GM13977 (cell line): Measurements from ENCODE around the gene LMNA.
"Not testable (repeated sequence)": the region's sequence is repeated elsewhere in the genome, so short reads cannot be mapped to it uniquely, and the experiment has no call there.

Experiments used
- DNase-seq: peaks from one replicate; pipeline ENCODE4 v3.0.0; 2012; ENCODE audit warnings: low spot score
- CTCF ChIP-seq: IDR thresholded peaks from 2 replicates; pipeline ENCODE4 v1.5.1; 2012; ENCODE audit warnings: mild to moderate bottlenecking, control low read depth; ENCODE audit not compliant: insufficient read depth; ENCODE audit errors: extremely low read depth, missing control alignments
- in situ Hi-C: fragments of 300-500 bp; cut with MboI; formaldehyde crosslinking; loops from one replicate; pipeline ENCODE4 v1.12.0; 2022; ENCODE audit warnings: low sequenced_read_pairs, low pct_unique_long_range_greater_than_20kb, mixed read lengths, inconsistent platforms; ENCODE audit not compliant: unreplicated experiment

The LMNA gene

GRCh38 chr1:156114101-156114918 lies at the start of gene LMNA:
Gene LMNA (plus strand): TSS chr1:156114711. CDS start chr1:156114919, 208 bp downstream.
- in situ Hi-C loops, result no loop called here
- peak; percentile 85 for DNase-seq
- TF ChIP-seq CTCF, result no peak

DNA sequence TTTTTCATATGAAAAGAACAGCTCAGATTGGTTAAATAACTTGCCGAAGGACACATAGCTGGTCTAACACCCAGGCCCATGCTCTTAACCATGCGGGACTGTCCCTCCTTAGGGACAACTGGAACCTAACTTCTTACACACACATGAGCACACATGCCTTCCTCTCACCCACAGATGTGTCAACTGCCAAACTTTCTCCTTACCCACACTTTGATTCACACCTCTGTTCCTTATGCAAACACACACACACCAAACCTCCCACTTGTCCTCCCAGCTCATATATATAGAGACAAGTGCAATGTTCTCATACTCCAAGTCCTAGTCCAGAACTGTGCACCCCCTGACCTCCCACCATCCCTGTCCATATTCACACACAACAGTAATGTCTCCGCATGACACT lies 49.3 kb upstream of the LMNA start:
- DNase-seq, result no peak
- TF ChIP-seq CTCF, result no peak
- in situ Hi-C loops, result no loop called here

DNA sequence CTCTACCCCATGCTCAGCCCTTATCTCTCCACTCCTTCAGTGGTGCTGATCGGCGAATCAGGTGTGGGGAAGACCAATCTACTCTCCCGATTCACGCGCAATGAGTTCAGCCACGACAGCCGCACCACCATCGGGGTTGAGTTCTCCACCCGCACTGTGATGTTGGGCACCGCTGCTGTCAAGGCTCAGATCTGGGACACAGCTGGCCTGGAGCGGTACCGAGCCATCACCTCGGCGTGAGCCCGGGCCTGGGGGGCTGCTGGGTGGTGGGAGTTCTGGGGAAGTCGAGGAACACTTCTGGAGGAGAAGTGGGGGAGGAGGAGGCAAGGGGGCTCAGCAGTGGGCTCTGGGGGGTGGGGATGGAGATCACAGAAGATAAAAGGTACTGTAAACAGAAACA lies 48.6 kb upstream of the LMNA start:
- no peak for TF ChIP-seq CTCF
- in situ Hi-C loops, result no loop called here
- DNase-seq, result no peak

- in situ Hi-C loops, result no loop called here
- DNase-seq, result no peak
- TF ChIP-seq CTCF, result no peak
Observed at GRCh38 chr1:156067262-156067661, 47.2 kb upstream of the LMNA start.

GRCh38 chr1:156069490-156070455 lies 44.7 kb upstream of the LMNA start:
- no peak for DNase-seq
- in situ Hi-C loops, result no loop called here
- TF ChIP-seq CTCF, result no peak

- no peak for TF ChIP-seq CTCF
- DNase-seq, result no peak
- in situ Hi-C loops, result no loop called here
Observed at GRCh38 chr1:156070548-156070947, 44.0 kb upstream of the LMNA start.

- DNase-seq, in situ Hi-C loops: not testable (repeated sequence)
Observed at GRCh38 chr1:156071332-156071816, 43.1 kb upstream of the LMNA start.
